Measurements from ENCODE around the gene PIGR. TPM values are rescaled to one million over a fixed set of nuclear protein-coding genes. Genes with fewer than 3 reads are reported as not detected.
A peak's percentile ranks its signal among the peaks of the same experiment; 100 is the strongest.

PIGR gene
- total and polyA plus RNA-seq, 2 donors (not counting 3 experiments of a cell fraction or from before 2014, with no cell fraction given): not detected

DNA sequence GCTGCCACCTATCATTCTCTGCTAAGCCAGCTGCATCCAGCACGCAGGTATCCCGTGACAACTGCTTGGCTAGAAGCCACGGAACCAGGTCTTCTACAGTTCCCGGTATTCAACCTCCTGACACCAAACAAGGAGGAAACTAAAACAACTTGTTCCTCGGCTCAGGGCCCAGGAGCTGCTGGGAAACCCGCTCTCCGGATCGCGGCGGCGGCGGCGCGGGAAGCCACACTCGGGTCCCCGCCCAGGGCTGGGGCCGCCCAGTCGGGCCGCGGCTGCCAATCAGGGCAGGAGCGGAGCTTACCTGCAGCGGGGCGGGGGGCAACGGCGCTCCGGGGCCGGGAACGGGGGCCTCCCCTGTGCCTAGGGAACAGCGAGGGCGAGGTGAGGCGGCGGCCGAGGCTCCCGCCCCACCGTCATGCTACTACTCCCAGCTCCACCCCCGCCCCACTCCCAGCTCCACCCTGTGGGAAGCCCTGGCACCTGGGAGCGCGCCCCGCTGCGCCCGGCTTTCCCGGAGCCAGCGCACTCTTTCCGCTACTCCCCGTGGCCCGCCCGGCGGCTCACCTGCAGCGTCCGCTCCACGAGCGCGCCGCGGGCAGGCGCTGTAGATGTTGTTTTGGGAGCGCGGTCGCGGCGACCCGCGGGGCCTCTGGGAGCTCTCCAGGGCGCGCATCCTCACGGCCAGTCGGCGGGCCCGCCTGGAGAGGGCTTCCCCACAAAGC, 36.9 kb downstream of the PIGR start:
- no TSS peak for BruUV-seq (replicated peaks)
- Histone ChIP-seq H3K27me3 (ENCODE audit: control insufficient read depth in 2 of 2, insufficient read depth in 2 of 2, low read length in 2 of 2) (peaks cover 36 to 37% of the 10 kb centered on the region in 2 experiments), H3K36me3 (ENCODE audit: control insufficient read depth in 2 of 2, extremely low read depth in 1 of 2, insufficient read depth in 2 of 2, low read length in 2 of 2) (no peaks in the 10 kb centered on the region), H3K4me2 (ENCODE audit: insufficient read depth, low read length) (no peak overlapping the region), H3K4me1 (ENCODE audit: control insufficient read depth, extremely low read depth, insufficient read depth, low read length) (no peaks in the 10 kb centered on the region), H3K79me2 (ENCODE audit: control insufficient read depth, insufficient read depth, low read length) (no peaks in the 10 kb centered on the region), H2AFZ (ENCODE audit: low read depth, low read length) (no peak overlapping the region), H3K4me3 (replicated peaks in 1 of 3; ENCODE audit: insufficient read depth in 1 of 3, low read depth in 1 of 3, low read length in 3 of 3) (peak overlapping the region in 1 of 3 experiments; percentile 10), H3K9ac (replicated peaks; ENCODE audit: extremely low read depth, insufficient read depth, low read length) (no peak overlapping the region), H3K9me3 (replicated peaks; ENCODE audit: control insufficient read depth, insufficient read depth, low read length) (no peaks in the 10 kb centered on the region), H4K20me1 (replicated peaks; ENCODE audit: control insufficient read depth, extremely low read depth, insufficient read depth, low read length) (no peaks in the 10 kb centered on the region), H3K9me1 (replicated peaks; ENCODE audit: control insufficient read depth, extremely low read depth, insufficient read depth, low read length) (no peaks in the 10 kb centered on the region), H3K27ac (ENCODE audit: insufficient read depth, low read depth, low read length) (no peak overlapping the region)
- POLR2A ChIA-PET: no interaction called here
- DNase-seq (ENCODE audit: low read depth, low spot score) (no peak), FAIRE-seq (no peak)
- dilution Hi-C loops (cut with MboI; ENCODE audit: extremely low pct_ligation_motif_present, low sequenced_read_pairs) (no loop called here), intact Hi-C loops (cut with micrococcal nuclease) (no loop called here)
- CTCF ChIA-PET: interaction anchor here (1.5 to 2.0 kb wide), 4 partner anchors 100 to 278 kb away, joined by 6 to 11 read pairs (median 6); no protein-coding TSS in a partner anchor
- TF ChIP-seq, protein P1, sequence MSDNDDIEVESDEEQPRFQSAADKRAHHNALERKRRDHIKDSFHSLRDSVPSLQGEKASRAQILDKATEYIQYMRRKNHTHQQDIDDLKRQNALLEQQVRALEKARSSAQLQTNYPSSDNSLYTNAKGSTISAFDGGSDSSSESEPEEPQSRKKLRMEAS (IDR thresholded peaks at IDR 0.05; ENCODE audit: insufficient read depth, insufficient read length): no peak
- peak; percentile 96 for TF ChIP-seq EZH2 (IDR thresholded peaks at IDR 0.05; ENCODE audit: borderline replicate concordance, low read depth, low read length, severe bottlenecking)

- ChIA-PET CTCF (interaction anchor here (1.0 to 2.0 kb wide), 3 partner anchors 99 to 250 kb away, joined by 4 to 11 read pairs (median 6); no protein-coding TSS in a partner anchor), POLR2A (no interaction called here)
- Histone ChIP-seq H3K9me3 (replicated peaks; ENCODE audit: control insufficient read depth, insufficient read depth, low read length) (no peaks in the 10 kb centered on the region), H4K20me1 (replicated peaks; ENCODE audit: control insufficient read depth, extremely low read depth, insufficient read depth, low read length) (no peaks in the 10 kb centered on the region), H3K4me1 (ENCODE audit: control insufficient read depth, extremely low read depth, insufficient read depth, low read length) (no peaks in the 10 kb centered on the region), H3K9ac (replicated peaks; ENCODE audit: extremely low read depth, insufficient read depth, low read length) (no peak overlapping the region), H3K4me3 (replicated peaks in 1 of 3; ENCODE audit: insufficient read depth in 1 of 3, low read depth in 1 of 3, low read length in 3 of 3) (no peak overlapping the region), H3K79me2 (ENCODE audit: control insufficient read depth, insufficient read depth, low read length) (no peaks in the 10 kb centered on the region), H3K4me2 (ENCODE audit: insufficient read depth, low read length) (no peak overlapping the region), H3K27ac (ENCODE audit: insufficient read depth, low read depth, low read length) (no peak overlapping the region), H3K9me1 (replicated peaks; ENCODE audit: control insufficient read depth, extremely low read depth, insufficient read depth, low read length) (no peaks in the 10 kb centered on the region), H3K36me3 (ENCODE audit: control insufficient read depth in 2 of 2, extremely low read depth in 1 of 2, insufficient read depth in 2 of 2, low read length in 2 of 2) (no peaks in the 10 kb centered on the region), H3K27me3 (ENCODE audit: control insufficient read depth in 2 of 2, insufficient read depth in 2 of 2, low read length in 2 of 2) (peaks cover 31 to 33% of the 10 kb centered on the region in 2 experiments), H2AFZ (ENCODE audit: low read depth, low read length) (no peak overlapping the region)
- DNase-seq (ENCODE audit: low read depth, low spot score): no peak
- dilution Hi-C loops (cut with MboI; ENCODE audit: extremely low pct_ligation_motif_present, low sequenced_read_pairs) (no loop called here), intact Hi-C loops (cut with micrococcal nuclease) (no loop called here)
- no peak for FAIRE-seq
- TF ChIP-seq MYC (IDR thresholded peaks at IDR 0.05; ENCODE audit: low read depth, low read length) (no peak), EZH2 (IDR thresholded peaks at IDR 0.05; ENCODE audit: borderline replicate concordance, low read depth, low read length, severe bottlenecking) (no peak), GATA2 (IDR thresholded peaks at IDR 0.05; ENCODE audit: insufficient read depth, insufficient read length, low read depth, low read length) (no peak), POLR2AphosphoS5 (IDR thresholded peaks at IDR 0.05; ENCODE audit: insufficient read depth, low read depth, low read length) (no peak), POLR2A (IDR thresholded peaks at IDR 0.05; ENCODE audit: low read depth, low read length) (no peak), CTCF (IDR thresholded peaks at IDR 0.05; ENCODE audit: extremely low read depth in 1 of 2, insufficient read depth in 1 of 2, low read depth in 1 of 2, low read length in 2 of 2) (no peak), JUN (IDR thresholded peaks at IDR 0.05; ENCODE audit: borderline replicate concordance, insufficient read depth, insufficient read length, low read depth) (no peak), FOS (IDR thresholded peaks at IDR 0.05; ENCODE audit: borderline replicate concordance, insufficient read depth, low read length) (no peak)
- TF ChIP-seq, protein P1 (IDR thresholded peaks at IDR 0.05; ENCODE audit: insufficient read depth, insufficient read length): no peak
- BruUV-seq (replicated peaks): no TSS peak
Measured at GRCh38 chr1:206908038-206908437, 38.2 kb downstream of the PIGR start.

Data from endothelial cell of umbilical vein (primary cell).